ENCODE data around the gene ZBED6. TPM values are rescaled to one million over a fixed set of nuclear protein-coding genes. Genes with fewer than 3 reads are reported as not detected.
A peak's percentile ranks its signal among the peaks of the same experiment; 100 is the strongest.
"Not testable (repeated sequence)": the region's sequence is repeated elsewhere in the genome, so short reads cannot be mapped to it uniquely, and the experiment has no call there.

The ZBED6 gene, protein sequence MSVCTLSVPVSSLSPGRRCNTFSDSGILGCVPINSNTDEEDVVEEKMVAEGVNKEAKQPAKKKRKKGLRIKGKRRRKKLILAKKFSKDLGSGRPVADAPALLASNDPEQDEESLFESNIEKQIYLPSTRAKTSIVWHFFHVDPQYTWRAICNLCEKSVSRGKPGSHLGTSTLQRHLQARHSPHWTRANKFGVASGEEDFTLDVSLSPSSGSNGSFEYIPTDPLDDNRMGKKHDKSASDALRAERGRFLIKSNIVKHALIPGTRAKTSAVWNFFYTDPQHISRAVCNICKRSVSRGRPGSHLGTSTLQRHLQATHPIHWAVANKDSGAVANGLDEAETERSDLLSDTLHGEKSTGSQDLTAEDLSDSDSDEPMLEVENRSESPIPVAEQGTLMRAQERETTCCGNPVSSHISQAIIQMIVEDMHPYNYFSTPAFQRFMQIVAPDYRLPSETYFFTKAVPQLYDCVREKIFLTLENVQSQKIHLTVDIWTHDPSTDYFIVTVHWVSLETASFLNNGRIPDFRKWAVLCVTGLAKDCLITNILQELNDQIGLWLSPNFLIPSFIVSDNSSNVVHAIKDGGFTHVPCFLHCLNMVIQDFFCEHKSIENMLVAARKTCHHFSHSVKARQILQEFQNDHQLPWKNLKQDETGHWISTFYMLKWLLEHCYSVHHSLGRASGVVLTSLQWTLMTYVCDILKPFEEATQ (N-terminal part only)
- polyA plus RNA-seq (2013, experiment 1 of 2): 12.4 TPM
- 8.4 TPM for polyA plus RNA-seq (2013, experiment 2 of 2)

DNA sequence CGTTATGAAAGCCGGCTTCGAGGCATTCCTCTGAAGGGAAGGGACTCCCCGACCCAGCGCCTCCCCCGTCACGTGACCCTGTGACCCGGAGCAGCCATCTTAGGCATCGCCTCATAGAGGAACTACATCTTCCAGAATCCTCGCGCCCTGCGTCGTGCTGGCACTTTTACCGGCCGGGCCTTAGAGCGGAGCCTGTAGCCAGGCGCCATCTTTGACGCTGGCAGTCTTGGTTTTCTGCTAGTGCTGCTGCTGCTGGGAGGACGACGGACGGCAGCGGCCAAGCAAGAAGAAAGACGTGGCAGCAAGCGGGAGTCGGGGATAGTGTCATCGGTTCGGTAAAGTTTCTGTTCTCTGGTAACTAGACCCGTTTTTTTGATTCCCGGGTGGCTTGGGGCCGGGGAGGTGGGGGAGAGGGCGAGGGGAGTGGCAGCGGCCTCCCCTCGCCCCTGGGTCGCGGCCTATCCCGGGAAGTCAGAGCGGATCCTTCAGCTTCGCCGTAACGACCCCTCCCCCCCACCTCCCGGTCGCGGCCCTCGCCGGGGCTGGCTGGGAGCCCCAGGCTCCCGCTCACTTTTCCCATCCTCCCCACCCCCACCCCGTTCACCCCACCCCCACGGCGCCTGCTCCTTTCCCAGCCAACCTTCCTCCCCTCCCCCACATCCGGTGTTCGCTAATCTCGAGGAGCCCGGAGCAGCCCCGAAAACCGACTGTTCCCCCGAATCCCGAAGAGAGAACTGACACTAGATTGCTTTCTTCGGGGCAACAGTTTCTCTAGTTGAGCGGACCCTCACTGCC lies at the start of gene ZBED6, which contains the start of gene ZC3H11A:
Gene ZBED6, plus strand, starts transcription at position 183 of the 795 bp plus-strand sequence. CDS start 1,900 bp downstream, outside the sequence.
Gene ZC3H11A, plus strand, starts transcription at position 183 of the 795 bp plus-strand sequence. CDS start 21,448 bp downstream, outside the sequence.
- Histone ChIP-seq H3K36me3 (ENCODE audit: control insufficient read depth, insufficient read depth, low read length) (peaks cover 39% of the 10 kb centered on the region), H3K4me1 (ENCODE audit: control insufficient read depth, insufficient read depth, low read length, poor library complexity, severe bottlenecking) (peaks cover 9% of the 10 kb centered on the region), H3K9me3 (ENCODE audit: control insufficient read depth, low read length) (peaks cover 19% of the 10 kb centered on the region), H3K27ac (ENCODE audit: low read depth, low read length, severe bottlenecking) (peak within 1 kb of the TSS; percentile 100), H3K4me3 (ENCODE audit: extremely low read depth, insufficient read depth, low read length, poor library complexity, severe bottlenecking) (peak within 1 kb of the TSS; percentile 83)
- WGBS, 2 experiments (ENCODE audit: insufficient coverage in 2 of 2): 0% methylated on average over 28 of the region's 59 CpGs

DNA sequence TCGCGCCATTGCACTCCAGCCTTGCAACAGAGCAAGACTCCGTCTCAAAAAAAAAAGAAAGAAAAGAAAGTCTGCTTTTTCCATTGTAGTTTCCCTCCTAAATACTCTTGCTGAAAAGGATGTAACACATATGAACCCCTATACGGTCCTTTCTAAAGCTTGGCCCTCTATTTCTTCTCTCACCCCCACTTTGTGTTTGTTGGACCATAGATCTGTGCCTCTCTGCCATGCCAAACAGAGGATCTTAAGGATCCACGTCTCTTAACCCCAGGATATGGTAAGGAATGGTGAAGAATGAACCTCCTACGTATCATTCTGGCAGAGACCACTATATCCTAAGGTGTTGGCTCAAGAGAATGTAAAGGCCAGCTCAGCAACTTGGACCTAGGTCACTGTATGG lies 49.1 kb upstream of the ZBED6 start:
- H3K27ac ChIP-seq (ENCODE audit: low read depth, low read length, severe bottlenecking): no peak overlapping the region
- peaks cover 18% of the 10 kb centered on the region for H3K4me1 ChIP-seq (ENCODE audit: control insufficient read depth, insufficient read depth, low read length, poor library complexity, severe bottlenecking)
- WGBS, 2 experiments (ENCODE audit: insufficient coverage in 2 of 2): 94 to 100% methylated on average over 4 to 5 of the region's 6 CpGs
- no peak overlapping the region for H3K4me3 ChIP-seq (ENCODE audit: extremely low read depth, insufficient read depth, low read length, poor library complexity, severe bottlenecking)
- H3K36me3 ChIP-seq (ENCODE audit: control insufficient read depth, insufficient read depth, low read length): peaks cover 3% of the 10 kb centered on the region
- no peaks in the 10 kb centered on the region for H3K9me3 ChIP-seq (ENCODE audit: control insufficient read depth, low read length)

DNA sequence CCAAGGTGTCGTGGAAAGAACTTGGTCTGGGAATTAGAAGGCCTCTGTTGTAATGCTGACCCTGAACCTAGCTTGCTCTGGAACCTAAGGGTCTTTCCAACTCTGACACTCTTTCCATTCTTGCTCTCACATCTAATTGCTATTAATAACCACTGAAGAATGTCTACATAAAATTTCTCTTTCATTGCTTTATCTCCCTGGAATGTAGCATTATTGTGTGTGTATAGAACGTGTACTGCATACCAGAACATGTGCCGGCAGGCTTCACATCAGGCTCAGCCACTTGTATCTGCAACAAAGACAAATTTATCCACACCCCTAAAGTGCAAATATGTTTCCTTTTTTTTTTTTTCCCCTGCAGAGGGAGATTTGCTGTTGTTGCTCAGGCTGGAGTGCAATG lies 44.4 kb upstream of the ZBED6 start:
- H3K27ac ChIP-seq (ENCODE audit: low read depth, low read length, severe bottlenecking): no peak overlapping the region
- WGBS, 2 experiments (ENCODE audit: insufficient coverage in 2 of 2): 88 to 100% methylated on average over 1 of the region's 3 CpGs
- H3K36me3 ChIP-seq (ENCODE audit: control insufficient read depth, insufficient read depth, low read length): no peaks in the 10 kb centered on the region
- peaks cover 15% of the 10 kb centered on the region for H3K4me1 ChIP-seq (ENCODE audit: control insufficient read depth, insufficient read depth, low read length, poor library complexity, severe bottlenecking)
- H3K9me3 ChIP-seq (ENCODE audit: control insufficient read depth, low read length): no peaks in the 10 kb centered on the region
- H3K4me3 ChIP-seq (ENCODE audit: extremely low read depth, insufficient read depth, low read length, poor library complexity, severe bottlenecking): no peak overlapping the region

DNA sequence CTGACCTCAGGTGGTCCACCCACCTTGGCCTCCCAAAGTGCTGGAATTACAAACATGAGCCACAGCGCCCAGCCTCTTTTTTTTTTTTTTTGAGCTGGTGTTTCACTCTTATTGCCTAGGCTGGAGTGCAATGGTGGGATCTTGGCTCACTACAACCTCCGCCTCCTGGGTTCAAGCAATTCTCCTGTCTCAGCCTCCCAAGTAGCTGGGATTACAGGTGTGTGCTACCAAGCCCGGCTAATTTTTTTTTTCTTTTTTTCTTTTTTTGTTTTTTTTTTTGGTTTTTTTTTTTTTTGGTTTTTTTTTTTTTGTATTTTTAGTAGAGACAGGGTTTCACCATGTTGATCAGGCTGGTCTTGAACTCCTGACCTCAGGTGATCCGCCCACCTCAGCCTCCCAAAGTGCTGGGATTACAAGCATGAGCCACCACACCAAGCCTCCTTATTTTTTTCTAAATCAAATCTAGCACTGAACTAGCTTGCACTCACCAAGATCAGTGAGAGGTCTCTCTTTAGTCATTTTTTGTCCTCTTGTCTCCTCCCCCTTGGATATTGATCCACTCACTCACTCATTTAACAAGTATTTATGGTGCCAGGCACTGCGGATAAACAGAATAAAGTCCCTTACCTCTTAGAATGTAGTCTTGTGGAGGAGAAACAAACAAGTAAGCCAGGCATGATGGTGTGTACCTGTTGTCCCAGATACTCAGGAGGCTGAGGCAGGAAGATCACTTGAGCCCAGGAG lies 43.6 kb upstream of the ZBED6 start:
- not testable (repeated sequence) for H3K9me3 ChIP-seq (ENCODE audit: control insufficient read depth, low read length); H3K36me3 ChIP-seq (ENCODE audit: control insufficient read depth, insufficient read depth, low read length); H3K4me3 ChIP-seq (ENCODE audit: extremely low read depth, insufficient read depth, low read length, poor library complexity, severe bottlenecking); H3K27ac ChIP-seq (ENCODE audit: low read depth, low read length, severe bottlenecking)
- no CpG with 5 or more reads among the region's 5 CpGs for WGBS, 2 experiments (ENCODE audit: insufficient coverage in 2 of 2)
- H3K4me1 ChIP-seq (ENCODE audit: control insufficient read depth, insufficient read depth, low read length, poor library complexity, severe bottlenecking): peaks cover 19% of the 10 kb centered on the region

DNA sequence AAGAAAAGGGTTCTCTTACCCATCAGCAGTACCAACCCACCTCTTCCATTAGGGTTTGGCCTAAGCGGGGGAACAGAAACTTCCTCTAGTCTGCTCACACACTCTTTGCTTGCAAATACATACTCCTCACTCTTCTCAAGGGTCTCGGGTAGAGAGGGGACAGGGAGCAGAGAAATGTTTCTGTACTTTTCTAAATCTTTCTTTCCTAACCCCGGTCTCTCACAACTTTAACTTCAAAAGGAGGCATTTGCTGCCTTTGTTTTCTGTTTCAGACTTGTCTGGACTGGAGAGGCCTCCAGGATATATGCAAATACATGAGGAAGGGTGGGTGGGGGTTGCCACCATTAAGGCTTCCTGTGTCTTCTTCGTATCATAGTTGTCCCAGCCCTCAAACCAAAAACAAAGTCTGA lies 41.0 kb upstream of the ZBED6 start:
- no peaks in the 10 kb centered on the region for H3K9me3 ChIP-seq (ENCODE audit: control insufficient read depth, low read length)
- H3K36me3 ChIP-seq (ENCODE audit: control insufficient read depth, insufficient read depth, low read length): no peaks in the 10 kb centered on the region
- peak overlapping the region; percentile 50 for H3K27ac ChIP-seq (ENCODE audit: low read depth, low read length, severe bottlenecking)
- no peak overlapping the region for H3K4me3 ChIP-seq (ENCODE audit: extremely low read depth, insufficient read depth, low read length, poor library complexity, severe bottlenecking)
- 72 to 82% methylated on average over 2 of the region's 4 CpGs for WGBS, 2 experiments (ENCODE audit: insufficient coverage in 2 of 2)
- peaks cover 28% of the 10 kb centered on the region for H3K4me1 ChIP-seq (ENCODE audit: control insufficient read depth, insufficient read depth, low read length, poor library complexity, severe bottlenecking)

DNA sequence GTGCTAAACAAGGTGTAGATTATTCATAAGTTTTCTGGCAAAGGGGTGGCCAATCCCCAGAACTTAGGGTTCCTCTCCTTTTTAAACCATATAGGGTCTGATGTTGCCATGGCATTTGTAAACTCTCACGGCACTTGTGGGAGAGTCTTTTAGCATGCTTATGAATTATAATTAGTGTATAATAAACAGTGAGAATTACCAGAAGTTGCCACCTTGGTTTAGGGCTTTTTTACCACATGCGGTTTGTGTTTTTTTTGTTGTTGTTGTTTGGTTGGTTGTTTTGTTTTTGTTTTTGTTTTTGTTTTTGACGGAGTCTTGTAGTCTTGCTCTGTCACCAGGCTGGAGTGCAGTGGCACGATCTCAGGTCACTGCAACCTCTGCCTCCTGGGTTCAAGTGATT lies 39.4 kb upstream of the ZBED6 start:
- Histone ChIP-seq H3K9me3 (ENCODE audit: control insufficient read depth, low read length) (no peaks in the 10 kb centered on the region), H3K4me3 (ENCODE audit: extremely low read depth, insufficient read depth, low read length, poor library complexity, severe bottlenecking) (no peak overlapping the region), H3K36me3 (ENCODE audit: control insufficient read depth, insufficient read depth, low read length) (no peaks in the 10 kb centered on the region), H3K4me1 (ENCODE audit: control insufficient read depth, insufficient read depth, low read length, poor library complexity, severe bottlenecking) (peaks cover 28% of the 10 kb centered on the region), H3K27ac (ENCODE audit: low read depth, low read length, severe bottlenecking) (peak overlapping the region; percentile 69)
- WGBS, 2 experiments (ENCODE audit: insufficient coverage in 2 of 2): 78 to 93% methylated on average over 2 of the region's 4 CpGs

DNA sequence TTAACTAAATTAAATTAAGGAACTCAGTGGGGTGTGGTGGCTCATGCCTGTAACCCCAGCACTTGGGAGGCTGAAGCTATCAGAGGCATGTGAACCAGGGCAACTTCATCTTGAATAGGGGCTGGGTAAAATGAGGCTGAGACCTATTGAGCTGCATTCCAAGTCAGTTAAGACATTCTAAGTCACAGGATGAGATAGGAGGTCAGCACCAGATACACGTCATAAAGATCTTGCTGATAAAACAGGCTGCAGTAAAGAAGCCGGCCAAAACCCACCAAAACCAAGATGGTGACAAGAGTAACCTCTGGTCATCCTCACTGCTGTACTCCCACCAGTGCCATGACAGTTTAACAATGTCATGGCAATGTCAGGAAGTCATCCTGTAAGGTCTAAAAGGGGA lies 36.7 kb upstream of the ZBED6 start:
- not testable (repeated sequence) for H3K27ac ChIP-seq (ENCODE audit: low read depth, low read length, severe bottlenecking); H3K4me3 ChIP-seq (ENCODE audit: extremely low read depth, insufficient read depth, low read length, poor library complexity, severe bottlenecking); H3K36me3 ChIP-seq (ENCODE audit: control insufficient read depth, insufficient read depth, low read length); H3K9me3 ChIP-seq (ENCODE audit: control insufficient read depth, low read length)
- WGBS, 2 experiments (ENCODE audit: insufficient coverage in 2 of 2): 78 to 88% methylated on average over 2 of the region's 2 CpGs
- H3K4me1 ChIP-seq (ENCODE audit: control insufficient read depth, insufficient read depth, low read length, poor library complexity, severe bottlenecking): peaks cover 28% of the 10 kb centered on the region

DNA sequence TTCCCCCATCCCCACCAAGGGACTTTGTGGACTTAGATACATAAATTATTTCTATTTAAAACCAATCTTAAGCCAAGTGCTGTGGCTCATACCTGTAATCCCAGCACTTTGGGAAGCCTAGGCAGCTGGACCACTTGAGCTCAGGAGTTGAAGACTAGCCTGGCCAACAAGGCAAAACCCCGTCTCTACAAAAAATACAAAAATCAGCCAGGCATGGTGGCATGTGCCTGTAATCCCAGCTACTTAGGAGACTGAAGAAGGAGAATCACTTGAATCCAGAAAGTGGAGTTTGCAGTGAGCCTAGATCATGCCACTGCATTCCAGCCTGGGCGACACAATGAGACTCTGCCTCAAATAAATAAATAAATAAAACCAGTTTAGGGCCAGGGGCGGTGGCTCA lies 34.9 kb upstream of the ZBED6 start:
- Histone ChIP-seq H3K27ac (ENCODE audit: low read depth, low read length, severe bottlenecking) (no peak overlapping the region), H3K4me3 (ENCODE audit: extremely low read depth, insufficient read depth, low read length, poor library complexity, severe bottlenecking) (no peak overlapping the region), H3K9me3 (ENCODE audit: control insufficient read depth, low read length) (no peaks in the 10 kb centered on the region), H3K4me1 (ENCODE audit: control insufficient read depth, insufficient read depth, low read length, poor library complexity, severe bottlenecking) (peaks cover 18% of the 10 kb centered on the region), H3K36me3 (ENCODE audit: control insufficient read depth, insufficient read depth, low read length) (no peaks in the 10 kb centered on the region)
- 94 to 100% methylated on average over 1 to 3 of the region's 3 CpGs for WGBS, 2 experiments (ENCODE audit: insufficient coverage in 2 of 2)

DNA sequence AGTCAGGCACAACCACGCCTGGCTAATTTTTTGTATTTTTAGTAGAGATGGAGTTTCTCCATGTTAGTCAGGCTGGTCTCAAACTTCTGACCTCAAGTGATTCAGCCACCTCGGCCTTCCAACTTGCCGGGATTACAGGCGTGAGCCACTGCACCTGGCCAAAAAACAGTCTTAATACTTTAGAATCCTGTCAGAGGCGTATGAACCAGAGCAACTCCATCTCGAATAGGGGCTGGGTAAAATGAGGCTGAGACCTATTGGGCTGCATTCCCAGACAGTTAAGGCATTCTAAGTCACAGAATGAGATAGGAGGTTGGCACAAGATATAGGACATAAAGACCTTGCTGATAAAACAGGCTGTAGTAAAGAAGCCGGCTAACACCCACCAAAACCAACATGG lies 33.5 kb upstream of the ZBED6 start:
- not testable (repeated sequence) for H3K4me1 ChIP-seq (ENCODE audit: control insufficient read depth, insufficient read depth, low read length, poor library complexity, severe bottlenecking); H3K36me3 ChIP-seq (ENCODE audit: control insufficient read depth, insufficient read depth, low read length); H3K4me3 ChIP-seq (ENCODE audit: extremely low read depth, insufficient read depth, low read length, poor library complexity, severe bottlenecking); H3K9me3 ChIP-seq (ENCODE audit: control insufficient read depth, low read length); H3K27ac ChIP-seq (ENCODE audit: low read depth, low read length, severe bottlenecking)
- 88 to 96% methylated on average over 5 to 6 of the region's 7 CpGs for WGBS, 2 experiments (ENCODE audit: insufficient coverage in 2 of 2)

DNA sequence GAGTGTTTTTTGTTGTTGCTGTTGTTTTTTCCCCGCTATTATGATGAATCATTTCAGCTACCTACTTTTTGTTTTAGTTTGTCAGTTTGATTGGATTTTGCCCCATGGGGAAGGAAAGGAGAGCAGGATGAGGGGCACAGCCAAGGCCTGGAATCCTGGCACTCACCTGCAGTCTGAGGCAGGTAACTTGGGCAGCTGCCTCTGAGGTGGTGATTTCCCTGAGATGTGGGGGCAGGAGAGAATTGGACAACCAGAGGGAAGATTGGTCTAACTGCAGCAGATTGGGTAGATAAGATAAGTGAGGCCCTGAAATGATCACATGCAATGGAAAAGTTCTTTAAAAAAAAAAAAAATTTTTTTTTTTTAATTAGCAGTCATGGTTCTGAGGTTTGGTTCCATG lies 31.9 kb upstream of the ZBED6 start:
- H3K4me1 ChIP-seq (ENCODE audit: control insufficient read depth, insufficient read depth, low read length, poor library complexity, severe bottlenecking): peaks cover 5% of the 10 kb centered on the region
- H3K27ac ChIP-seq (ENCODE audit: low read depth, low read length, severe bottlenecking): no peak overlapping the region
- WGBS, 2 experiments (ENCODE audit: insufficient coverage in 2 of 2): no CpG with 5 or more reads among the region's 1 CpG
- H3K36me3 ChIP-seq (ENCODE audit: control insufficient read depth, insufficient read depth, low read length): no peaks in the 10 kb centered on the region
- H3K4me3 ChIP-seq (ENCODE audit: extremely low read depth, insufficient read depth, low read length, poor library complexity, severe bottlenecking): no peak overlapping the region
- H3K9me3 ChIP-seq (ENCODE audit: control insufficient read depth, low read length): no peaks in the 10 kb centered on the region

All from mesodermal cell (in vitro differentiated cells).